DMS114 treated with DMSO at 0.1 percent for 48 hours (cell line): ENCODE data around the gene HELZ.
"Not testable (repeated sequence)": the region's sequence is repeated elsewhere in the genome, so short reads cannot be mapped to it uniquely, and the experiment has no call there.

Source experiments
- DNase-seq: peaks from one replicate; lab custom pipeline; 2025; ENCODE audit not compliant: unreplicated experiment; lab: John Stamatoyannopoulos, UW

HELZ gene

GRCh38 chr17:67198131-67198530 is 46.9 kb downstream of the HELZ start:
- DNase-seq: no peak

GRCh38 chr17:67197023-67197422 is 48.0 kb downstream of the HELZ start:
- DNase-seq: not testable (repeated sequence)

- DNase-seq: no peak
Measured at GRCh38 chr17:67196422-67196821, 48.6 kb downstream of the HELZ start.

GRCh38 chr17:67194134-67194533 is 50.9 kb downstream of the HELZ start:
- no peak for DNase-seq

GRCh38 chr17:67187927-67188326 is 57.1 kb downstream of the HELZ start:
- DNase-seq: no peak

- no peak for DNase-seq
Measured at GRCh38 chr17:67186782-67187181, 58.2 kb downstream of the HELZ start.

GRCh38 chr17:67183531-67183930 is 61.5 kb downstream of the HELZ start:
- no peak for DNase-seq

DNA sequence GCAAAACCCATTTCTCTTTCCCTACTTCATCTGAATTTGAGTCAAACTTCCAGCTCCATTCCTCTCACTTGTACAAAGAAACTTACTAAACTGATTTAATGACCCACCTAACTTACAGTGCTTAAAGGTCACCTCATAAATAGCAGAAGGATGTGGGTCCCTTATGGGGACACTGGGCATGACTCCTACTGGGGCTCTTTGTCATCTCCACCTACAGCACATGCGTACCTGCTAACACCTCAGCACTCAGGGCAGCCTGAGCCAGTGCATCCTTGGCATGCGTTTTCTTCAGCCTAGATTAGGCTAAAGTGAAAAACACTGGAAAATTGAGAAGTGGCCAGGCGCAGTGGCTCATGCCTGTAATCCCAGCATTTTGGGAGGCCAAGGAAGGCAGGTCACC is 63.2 kb downstream of the HELZ start:
- no peak for DNase-seq

DNA sequence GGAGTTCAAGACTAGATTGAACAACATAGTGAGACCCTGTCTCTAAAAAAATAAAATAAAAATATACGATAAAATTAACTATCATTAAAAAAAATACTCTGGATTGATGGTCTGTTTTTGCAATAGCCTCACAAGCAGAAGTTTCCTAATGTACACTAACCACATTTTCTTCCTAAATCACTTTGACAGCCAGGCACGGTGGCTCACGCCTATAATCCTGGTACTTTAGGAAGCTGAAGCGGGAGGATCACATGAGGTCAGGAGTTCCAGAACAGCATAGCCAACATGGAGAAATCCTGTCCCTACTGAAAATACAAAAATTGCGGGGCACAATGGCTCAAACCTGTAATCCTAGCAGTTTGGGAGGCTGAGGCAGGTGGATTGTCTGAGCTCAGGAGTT is 64.7 kb downstream of the HELZ start:
- DNase-seq: no peak

DNA sequence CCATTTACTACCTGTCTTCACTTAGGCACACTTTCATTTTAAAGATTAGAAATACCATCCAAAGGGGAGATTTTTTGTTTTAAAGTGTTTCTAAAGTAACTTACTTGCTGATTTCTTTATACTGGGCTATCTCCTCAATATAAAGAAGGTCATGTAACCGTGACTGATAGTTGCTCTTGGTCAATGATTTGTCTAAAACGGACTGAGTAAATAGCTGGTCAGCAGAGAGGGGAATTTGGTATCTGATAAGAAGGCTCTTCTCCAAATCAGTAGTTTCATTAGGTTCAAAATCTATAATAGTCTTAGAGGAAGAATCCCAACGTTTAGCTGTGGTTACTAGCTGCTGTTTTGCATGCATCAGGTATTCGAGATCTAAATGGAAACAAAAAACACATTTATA is 66.4 kb downstream of the HELZ start:
- DNase-seq: no peak

GRCh38 chr17:67177732-67178131 is 67.3 kb downstream of the HELZ start:
- no peak for DNase-seq

DNA sequence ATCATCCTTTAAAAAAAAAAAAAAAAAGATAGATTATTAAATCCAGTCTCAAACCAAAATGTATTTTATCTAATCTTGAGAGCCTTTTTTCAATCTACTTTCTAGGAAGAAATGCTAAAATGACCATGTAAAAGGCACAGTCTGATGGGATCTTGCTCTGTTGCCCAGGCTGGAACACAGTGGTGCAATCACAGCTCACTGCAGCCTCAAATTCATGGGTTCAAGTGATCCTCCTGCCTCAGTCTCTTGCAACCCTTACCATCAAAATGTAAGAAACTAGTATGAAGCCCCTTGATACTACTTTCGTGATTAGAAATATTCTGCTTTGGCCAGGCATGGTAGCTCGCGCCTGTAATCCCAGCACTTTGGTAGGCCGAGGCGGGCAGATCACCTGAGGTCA is 70.8 kb downstream of the HELZ start:
- DNase-seq: no peak

DNA sequence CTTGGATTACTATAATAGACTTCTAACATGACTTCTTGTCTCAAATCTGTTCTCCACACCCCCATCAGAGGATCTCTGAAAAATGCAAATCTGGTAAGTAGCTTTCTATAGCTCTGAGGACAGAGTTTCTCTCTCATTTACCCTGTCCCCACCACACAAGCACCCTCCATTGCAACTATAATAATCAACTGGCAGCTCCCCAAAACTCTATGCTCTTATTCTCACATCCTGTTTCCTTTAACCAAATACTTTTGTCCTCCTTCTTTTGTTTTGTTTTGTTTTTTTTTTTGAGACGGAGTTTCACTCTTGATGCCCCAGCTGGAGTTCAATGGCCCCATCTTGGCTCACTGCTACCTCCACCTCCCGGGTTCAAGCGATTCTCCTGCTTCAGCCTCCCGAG is 73.4 kb downstream of the HELZ start:
- DNase-seq: no peak

- no peak for DNase-seq
Measured at GRCh38 chr17:67168496-67168895, 76.5 kb downstream of the HELZ start.

- no peak for DNase-seq
Measured at GRCh38 chr17:67165201-67165600, 79.8 kb downstream of the HELZ start.

- DNase-seq: no peak
Measured at GRCh38 chr17:67164302-67164701, 80.7 kb downstream of the HELZ start.

GRCh38 chr17:67162771-67163170 is 82.2 kb downstream of the HELZ start:
- no peak for DNase-seq

DNA sequence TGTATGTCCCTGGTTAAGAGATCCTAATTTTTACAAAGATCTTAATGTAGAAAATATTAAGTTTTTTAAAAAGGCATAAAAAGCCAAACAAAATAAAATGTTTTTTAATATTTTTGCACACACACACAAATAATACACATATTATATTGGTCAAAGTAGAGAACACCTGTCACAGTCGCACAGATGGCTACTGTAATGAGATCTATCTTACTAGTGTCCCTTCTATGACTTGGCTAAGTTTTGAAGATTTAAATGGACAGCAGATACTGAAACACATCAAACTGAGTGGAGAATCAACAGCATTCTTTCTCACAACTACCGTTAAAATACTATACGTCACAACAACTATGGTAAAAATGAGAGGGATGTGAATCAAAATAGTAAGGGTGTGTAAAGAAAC is 83.4 kb downstream of the HELZ start:
- no peak for DNase-seq

- DNase-seq: no peak
Measured at GRCh38 chr17:67160791-67161190, 84.2 kb downstream of the HELZ start.

DNA sequence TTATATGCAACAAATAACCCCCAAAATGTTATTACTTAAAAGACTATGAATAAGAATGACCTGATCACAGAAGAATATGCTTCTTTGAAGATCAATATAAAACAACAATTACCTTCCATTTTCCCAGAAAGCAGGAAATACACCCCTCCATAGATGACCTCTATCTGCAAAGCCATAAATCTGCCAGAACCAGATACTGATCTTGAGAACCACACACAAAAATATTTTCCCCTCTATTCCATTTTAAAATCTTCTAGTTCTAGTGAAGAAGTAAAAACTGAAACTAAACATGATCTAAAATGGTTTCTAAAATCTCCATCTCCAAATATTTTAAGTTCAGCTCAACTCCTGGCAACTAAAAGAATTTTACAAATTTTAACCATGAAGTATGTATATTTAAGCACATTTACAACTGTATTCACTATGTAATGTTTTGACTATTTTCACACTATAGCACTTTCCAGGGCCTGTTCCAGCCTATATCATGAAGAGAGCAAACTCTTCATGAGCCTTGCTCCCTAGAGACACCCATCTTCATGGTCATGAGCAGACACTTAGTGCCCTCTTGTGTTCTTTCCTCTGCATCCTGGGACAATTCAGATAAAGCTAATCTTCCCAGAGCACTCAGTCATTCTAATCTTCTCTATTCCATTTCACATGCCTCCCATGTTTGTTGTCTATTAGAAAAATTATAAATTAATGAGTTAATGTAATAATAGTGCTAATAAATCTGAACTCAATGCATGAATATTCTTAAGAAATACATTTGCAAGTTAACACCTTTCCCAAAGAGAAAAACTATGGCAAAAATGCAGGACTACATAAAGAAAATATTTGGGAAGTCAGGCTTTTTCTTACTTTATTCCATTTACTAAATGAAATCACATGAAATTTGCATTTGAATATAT is 87.0 kb downstream of the HELZ start:
- DNase-seq: peak; percentile 13

DNA sequence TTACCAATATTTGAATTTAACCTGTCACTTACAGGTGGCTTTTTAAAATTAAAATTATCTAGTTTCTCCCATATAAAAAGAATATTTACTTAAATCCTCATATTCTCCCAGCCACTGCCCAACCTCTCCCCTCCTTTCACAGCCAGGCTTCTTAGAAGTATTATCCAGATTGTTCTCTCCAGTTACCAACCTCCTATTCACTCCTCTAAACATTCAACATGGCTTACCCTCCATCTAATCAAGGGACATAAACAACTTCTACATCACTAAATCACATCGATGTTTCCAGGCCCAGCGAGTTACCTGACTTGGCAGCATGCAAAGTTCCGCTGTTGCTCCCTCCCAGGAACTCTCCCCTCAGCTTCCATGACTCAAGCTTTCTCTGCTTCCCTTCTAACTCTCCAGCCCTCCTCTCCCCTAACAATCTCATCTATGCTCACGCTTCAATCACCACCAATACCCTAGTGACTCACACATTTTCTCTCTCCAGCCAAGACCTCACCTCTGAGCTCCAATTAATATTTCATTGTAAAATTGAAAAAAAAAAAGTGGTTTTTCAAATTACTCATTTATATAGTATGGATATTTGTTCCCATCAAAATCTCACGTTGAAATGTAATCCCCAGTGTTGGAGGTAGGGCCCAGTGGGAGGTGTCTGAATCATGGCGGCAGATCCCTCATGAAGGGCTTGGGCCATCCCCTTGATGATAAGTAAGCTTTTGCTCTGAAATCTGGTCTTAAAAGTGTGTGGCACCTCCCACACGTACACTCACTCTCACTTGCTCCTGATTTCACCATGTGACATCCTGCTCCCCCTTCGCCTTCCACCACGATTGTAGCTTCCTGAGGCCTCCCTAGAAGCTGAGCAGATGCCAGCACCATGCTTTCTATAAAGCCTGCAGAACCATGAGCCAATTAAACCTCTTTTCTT is 88.5 kb downstream of the HELZ start:
- no peak for DNase-seq

- no peak for DNase-seq
Measured at GRCh38 chr17:67152824-67153223, 92.2 kb downstream of the HELZ start.
